Stimulated activated CD4-positive, alpha-beta T cell treated with anti-CD3 and anti-CD28 coated beads, Interleukin-1b, Interleukin-23, amount 100 ng/mL, for 4 hours (primary cell): Measurements from ENCODE around the gene CCDC34.
"Not testable (repeated sequence)": the region's sequence is repeated elsewhere in the genome, so short reads cannot be mapped to it uniquely, and the experiment has no call there.

Experiments
- DNase-seq, 2 donors: peaks; one replicate each; pipeline ENCODE4 v3.0.0-alpha.2; 2020; ENCODE audit warnings: low read depth in 2 of 2

Gene CCDC34

DNA sequence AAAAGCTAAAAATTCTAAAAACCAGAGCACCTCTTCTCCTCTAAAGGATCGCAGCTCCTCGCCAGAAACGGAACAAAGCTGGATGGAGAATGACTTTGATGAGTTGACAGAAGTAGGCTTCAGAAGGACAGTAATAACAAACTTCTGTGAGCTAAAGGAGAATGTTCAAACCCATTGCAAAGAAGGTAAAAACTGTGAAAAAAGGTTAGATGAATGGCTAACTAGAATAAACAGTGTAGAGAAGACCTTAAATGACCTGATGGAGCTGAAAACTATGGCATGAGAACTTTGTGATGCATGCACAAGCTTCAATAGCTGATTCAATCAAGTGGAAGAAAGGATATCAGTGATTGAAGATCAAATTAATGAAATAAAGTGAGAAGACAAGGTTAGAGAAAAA lies 40.8 kb downstream of the CCDC34 start:
- not testable (repeated sequence) for DNase-seq

GRCh38 chr11:27321340-27321739 lies 41.7 kb downstream of the CCDC34 start:
- DNase-seq, result not testable (repeated sequence)

DNA sequence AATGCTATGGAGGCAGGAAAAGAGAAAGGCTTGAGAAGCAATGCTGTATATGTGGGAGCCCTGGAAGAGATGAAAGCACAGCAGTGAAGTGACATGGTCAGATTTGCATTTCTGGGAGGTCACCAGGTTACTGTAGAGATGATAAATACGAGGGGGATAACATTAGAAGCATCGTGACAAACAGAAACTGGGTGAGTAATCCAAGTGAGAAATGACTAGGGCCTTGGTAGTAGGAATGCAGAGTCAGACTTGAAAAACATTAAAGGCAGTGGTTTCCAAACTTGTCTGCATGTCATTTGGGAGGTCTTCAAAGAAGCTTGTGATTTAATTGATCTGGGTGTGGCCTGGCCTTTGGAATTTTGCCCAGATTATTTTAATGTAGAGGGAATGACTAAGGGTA lies 43.9 kb downstream of the CCDC34 start:
- no peak for DNase-seq

DNA sequence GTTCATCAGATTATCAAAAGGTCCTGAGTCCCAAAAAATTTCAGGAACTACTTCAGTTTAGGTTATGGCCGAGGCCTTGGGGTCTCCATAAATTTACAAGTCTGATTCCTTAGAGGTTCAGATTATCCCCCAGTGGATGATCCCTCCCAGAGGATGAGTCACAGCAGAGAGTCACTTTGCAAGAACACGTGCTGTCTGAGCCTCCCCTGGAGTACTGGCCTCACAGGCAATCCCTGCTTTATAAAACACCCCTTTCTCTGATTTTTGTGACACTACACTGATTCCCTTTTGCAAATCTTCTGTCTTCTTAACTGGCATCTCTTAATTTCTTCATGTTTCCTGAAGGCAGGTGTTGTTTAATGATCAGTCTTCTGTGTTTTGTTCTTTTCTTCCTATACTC lies 45.3 kb downstream of the CCDC34 start:
- no peak for DNase-seq

DNA sequence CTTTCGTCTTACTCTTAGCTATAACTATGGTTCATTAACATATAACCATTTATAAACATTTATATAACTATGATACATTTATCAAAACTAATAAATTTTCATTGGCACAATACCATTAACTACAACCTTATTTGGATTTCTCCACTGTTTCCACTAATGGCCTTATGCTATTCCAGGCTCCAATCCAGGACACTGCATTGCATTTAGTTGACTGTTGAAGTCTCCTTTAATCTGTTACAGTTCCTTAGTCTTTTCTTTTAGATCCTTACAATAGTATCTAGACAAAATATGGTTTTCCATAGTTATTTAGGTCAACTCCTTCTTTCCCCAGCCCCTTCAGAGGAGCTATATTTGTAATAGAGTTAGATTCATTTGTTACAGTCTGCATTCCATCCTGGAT lies 47.2 kb downstream of the CCDC34 start:
- DNase-seq, result no peak

- no peak for DNase-seq
These were observed 49.7 kb downstream of the CCDC34 start for GRCh38 chr11:27313157-27313821.

- DNase-seq, result no peak
These were observed 50.9 kb downstream of the CCDC34 start for GRCh38 chr11:27312110-27312509.

DNA sequence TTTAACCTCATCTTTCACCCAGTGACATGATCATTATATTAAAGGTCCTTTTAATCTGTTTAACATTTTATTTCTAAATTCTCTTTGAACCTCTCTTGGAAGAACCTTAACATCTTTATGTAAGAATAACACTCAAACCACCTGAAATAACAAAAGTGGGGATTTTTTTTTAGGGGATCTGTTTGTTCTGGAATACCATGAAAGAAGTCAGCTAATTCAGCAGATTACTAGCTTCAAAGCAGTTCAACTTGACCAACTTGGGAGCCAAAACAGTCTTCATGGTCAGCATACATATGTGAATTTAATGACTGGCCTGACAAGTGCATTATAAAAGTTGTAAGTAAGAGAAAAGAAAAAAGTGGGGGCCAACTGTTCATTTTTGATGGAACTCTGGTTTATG lies 52.3 kb downstream of the CCDC34 start:
- DNase-seq, result no peak

DNA sequence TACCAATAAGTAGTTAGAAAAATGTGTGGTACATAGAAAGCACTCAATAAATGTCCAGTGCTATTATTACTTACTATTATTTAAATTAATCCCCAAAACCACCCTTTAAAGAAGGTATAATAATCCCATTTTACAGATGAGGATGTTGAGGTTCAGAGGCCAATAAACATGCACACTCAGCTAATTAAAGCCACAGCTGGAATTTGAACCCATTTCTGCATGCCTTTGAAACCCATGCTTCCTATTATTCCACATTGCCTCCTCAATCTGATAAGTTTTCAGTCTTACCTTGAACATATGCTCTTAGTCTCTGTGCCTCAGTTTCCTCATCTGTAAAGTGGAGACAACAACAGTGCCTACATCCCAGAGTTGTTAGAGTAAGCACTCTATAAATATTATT lies 52.8 kb downstream of the CCDC34 start:
- DNase-seq, result no peak

DNA sequence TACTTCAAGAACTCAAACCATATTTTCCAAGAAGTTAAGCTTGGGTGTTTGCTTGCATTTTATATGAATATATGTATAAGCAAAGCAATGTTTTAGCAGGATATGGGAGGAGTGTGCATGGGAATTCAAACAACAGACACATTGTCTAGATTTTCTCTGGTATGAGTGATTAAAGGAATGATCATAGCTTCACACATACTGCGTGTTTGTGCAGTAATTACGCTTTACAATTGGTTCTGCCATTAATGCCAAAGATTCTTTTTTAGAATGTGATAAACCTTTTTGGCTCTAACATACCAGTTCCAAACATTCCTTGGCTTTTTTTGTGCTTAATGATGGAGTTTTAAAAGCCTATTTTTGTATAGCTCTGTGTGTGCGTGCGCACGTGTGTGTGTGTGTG lies 54.0 kb downstream of the CCDC34 start:
- no peak for DNase-seq

DNA sequence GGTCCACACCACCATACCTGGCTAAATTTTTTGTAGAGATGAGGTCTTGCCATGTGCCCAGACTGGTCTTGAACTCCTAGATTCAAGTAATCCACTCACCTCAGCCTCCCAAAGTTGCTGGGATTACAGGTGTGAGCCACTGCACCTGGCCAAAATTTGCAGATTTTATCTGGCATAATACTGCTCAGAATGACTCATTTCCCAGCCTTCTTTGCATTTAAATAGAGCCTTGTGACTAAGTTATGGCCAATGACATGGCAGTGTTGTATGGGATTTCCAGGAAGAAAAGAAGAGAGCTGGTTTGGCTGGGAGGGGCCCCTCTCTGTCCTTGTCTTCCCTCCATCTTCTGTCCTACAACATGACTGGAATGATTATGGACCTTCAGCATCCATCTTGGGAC lies 55.8 kb downstream of the CCDC34 start:
- no peak for DNase-seq

GRCh38 chr11:27305751-27306150 lies 57.3 kb downstream of the CCDC34 start:
- no peak for DNase-seq

GRCh38 chr11:27304514-27304913 lies 58.5 kb downstream of the CCDC34 start:
- no peak for DNase-seq

DNA sequence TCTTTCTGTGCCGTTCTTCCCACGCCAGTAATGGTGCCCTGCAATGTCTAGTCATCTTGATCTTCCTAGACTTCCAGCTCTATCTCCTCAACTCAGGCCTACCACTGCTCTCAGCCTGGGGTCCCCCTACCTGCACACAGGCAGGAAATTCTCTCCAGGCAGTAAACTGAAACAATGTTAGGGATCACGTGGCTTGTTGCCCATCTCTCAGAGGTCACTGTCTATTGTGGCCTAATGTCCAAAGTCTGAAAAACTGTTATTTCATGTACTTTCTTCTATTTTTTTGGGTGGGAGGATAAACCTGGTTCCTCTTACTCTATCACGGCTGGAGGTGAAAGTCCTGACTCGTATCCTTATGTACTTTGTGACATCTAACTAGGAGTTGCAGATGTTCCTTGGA lies 59.1 kb downstream of the CCDC34 start:
- DNase-seq, result no peak

DNA sequence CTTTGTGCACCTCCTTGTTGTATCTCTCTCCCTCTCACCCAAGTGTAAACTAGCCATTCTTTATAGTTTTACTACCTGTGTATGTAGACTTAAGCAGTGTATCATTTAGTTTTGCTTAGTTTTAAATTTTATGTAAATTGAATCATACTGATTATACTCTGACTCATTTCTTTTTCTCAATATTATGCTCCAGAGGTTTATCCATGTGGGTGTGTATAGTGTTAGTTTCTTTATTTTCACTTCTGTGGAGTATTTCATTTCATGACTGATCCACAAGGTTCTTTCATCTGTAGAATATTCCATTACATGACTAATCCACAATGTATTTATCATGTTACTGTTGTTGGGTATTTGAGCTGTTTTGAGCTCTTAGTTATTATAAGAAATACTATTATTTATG lies 62.0 kb downstream of the CCDC34 start:
- DNase-seq, result no peak

DNA sequence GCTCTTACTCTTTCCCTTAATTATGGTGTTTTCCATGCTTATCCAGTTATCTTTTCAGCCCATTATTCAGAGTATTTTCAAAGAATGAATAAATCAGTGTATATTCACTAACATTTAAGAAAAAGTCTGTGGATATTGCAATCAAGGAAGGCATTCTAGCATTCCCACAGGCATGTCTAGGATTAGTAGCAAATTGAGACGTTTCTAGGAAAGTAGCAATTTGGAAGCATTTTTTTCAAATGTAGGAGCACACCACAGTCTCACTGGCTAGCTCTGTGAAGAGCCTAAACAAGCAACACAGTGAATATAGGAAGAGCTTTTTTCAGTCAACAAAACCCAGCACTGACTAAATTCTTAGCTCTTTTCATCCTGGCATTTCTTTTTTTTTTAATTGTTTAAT lies 65.4 kb downstream of the CCDC34 start:
- no peak for DNase-seq

- DNase-seq, result no peak
These were observed 66.5 kb downstream of the CCDC34 start for GRCh38 chr11:27296497-27296896.

GRCh38 chr11:27295928-27296327 lies 67.1 kb downstream of the CCDC34 start:
- no peak for DNase-seq

- no peak for DNase-seq
These were observed 68.4 kb downstream of the CCDC34 start for GRCh38 chr11:27294654-27295053.

DNA sequence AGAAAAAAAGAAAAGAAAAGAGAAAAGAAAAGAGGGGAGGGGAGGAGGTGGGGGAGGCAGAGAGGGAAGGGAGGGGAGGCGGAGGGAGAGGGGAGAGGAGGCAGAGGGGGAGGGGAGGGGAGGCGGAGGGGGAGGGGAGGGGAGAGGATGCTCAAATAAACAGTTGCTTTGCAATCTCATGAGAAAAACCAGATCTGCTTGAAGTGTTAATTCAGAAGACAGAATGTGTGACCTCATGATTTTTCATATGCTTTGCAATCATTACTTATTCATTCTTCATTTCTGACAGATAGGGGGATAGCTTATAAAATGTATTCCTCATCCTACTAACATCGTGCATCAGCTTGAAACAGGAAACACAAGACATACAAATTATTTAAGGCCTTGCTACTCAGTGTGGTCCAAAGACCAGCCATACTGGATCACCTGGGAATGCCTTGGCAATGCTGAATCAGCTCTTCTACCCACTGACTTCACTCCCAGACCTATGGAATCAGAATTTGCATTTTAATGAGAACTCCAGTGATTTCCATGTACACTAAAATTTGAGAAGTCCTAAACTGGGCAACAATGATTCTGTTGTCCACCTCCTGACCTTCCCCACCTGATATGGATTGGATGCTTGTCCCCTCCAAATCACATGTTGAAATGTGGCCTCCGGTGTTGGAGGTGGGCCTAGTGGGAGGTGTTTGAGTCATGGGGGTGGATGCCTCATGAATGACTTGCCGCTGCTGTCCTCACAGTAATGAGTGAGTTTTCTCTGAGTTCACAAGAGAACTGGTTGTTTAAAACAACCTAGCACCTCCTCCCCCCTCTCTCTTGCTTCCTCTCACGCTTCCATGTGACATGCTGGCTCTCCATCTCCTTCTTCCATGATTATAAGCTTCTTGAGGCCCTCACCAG lies 69.2 kb downstream of the CCDC34 start:
- no peak for DNase-seq

DNA sequence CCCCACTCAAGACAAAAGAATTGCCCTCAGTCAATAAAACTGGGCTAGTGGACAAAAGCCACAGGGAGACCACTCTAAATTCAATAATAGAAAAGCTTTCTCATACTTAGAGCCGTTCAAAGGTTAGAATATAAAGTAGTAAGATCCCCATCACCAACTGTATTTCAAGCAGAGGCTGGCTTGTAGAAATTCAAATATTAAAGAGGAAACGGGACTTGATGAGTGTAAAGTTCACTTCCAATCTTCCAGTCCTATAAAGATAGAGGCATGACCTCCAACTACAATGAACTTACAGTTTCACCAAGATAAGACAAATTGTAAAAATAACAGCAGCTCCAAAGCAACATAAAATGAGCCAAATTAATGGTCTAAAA lies 70.4 kb downstream of the CCDC34 start:
- DNase-seq, result no peak

- no peak for DNase-seq
These were observed 70.9 kb downstream of the CCDC34 start for GRCh38 chr11:27291954-27292636.
